NCI-H774 (cell line): ENCODE measurements around the gene FSTL5.
"Not testable (repeated sequence)": the region's sequence is repeated elsewhere in the genome, so short reads cannot be mapped to it uniquely, and the experiment has no call there.

Experiments used
- DNase-seq: peaks from one replicate; lab custom pipeline; 2025; lab: John Stamatoyannopoulos, UW

FSTL5 gene

GRCh38 chr4:162163892-162164759 is at the start of gene FSTL5:
Gene FSTL5, minus strand, starts transcription at chr4:162164000. Its CDS starts 52,604 bp downstream, at chr4:162111396.
- peak; percentile 78 for DNase-seq

- DNase-seq = no peak
These were observed 45.9 kb upstream of the FSTL5 start for GRCh38 chr4:162209706-162210105.

- not testable (repeated sequence) for DNase-seq
These were observed 39.7 kb upstream of the FSTL5 start for GRCh38 chr4:162203478-162203877.

DNA sequence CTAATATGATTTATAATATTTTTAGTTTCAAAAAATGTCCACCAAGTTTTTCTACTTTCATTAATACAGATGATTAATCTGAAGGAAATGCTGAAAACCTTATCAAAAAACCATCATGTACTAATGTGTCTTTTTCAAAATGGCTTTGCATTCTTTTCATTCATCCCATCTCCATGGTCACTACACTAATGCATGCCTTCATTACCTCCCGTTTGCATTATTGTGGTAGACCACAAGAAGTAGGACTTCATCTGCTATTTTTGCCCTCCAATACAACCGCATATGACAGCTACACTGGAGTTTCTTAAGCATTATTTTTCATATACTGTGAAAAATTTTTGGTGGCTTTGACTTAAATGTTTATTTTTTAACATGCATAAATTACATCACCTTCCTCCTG is 37.9 kb upstream of the FSTL5 start:
- no peak for DNase-seq

- DNase-seq = no peak
These were observed 6.7 kb upstream of the FSTL5 start for GRCh38 chr4:162170509-162170908.

GRCh38 chr4:162164906-162165510 is 1.2 kb upstream of the FSTL5 start:
- DNase-seq = no peak

DNA sequence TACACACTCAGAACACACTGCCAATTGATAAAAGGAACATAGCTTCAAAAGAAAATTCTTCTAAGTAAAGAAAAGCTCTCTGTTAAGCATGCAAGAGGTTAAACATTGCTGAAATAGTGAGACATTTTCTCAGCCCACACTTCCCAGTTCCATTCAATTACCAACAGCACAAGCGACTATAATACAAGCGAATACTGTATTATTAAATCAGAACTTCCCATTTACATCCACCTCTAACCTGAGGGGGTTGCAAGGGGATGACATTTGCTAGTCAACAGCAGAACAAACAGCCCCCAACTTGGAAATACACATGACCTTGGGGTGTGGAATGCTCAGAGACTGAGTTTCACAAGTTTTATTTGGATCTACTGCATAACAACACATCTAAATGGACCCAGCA is 1.1 kb downstream of the FSTL5 start:
- DNase-seq = no peak

- no peak for DNase-seq
These were observed 6.6 kb downstream of the FSTL5 start for GRCh38 chr4:162157241-162157640.

DNA sequence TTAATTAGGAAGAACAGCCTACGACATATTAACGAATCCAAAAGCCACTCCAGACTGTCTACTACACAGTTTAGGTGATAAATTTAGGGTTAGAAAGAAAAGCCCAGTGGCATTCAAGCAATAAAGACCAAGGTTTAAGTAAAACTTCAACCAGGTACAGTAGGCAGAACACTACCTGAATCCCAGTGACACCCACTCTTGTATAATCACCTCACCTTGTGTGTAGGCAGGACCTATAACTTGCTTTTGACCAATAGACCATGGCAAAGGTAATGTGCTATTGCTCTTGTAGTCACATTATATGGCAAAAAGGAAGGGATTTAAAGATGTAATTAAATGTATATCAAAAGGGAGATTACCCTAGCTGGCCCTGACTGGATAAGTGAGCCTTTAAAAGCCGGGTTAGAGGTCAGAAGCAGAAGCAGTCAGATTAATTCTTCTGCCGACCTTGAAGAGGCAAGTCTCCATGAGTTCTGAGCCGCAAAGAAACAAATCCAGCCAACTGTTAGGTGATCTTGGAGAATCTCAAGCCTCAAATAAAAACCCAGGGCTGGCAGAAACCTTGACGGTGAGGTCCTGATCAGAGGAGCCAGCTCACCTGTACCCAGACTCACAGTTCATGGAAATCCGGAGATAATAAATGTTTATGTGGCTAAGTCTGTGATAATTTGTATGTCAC is 8.8 kb downstream of the FSTL5 start:
- DNase-seq = no peak

DNA sequence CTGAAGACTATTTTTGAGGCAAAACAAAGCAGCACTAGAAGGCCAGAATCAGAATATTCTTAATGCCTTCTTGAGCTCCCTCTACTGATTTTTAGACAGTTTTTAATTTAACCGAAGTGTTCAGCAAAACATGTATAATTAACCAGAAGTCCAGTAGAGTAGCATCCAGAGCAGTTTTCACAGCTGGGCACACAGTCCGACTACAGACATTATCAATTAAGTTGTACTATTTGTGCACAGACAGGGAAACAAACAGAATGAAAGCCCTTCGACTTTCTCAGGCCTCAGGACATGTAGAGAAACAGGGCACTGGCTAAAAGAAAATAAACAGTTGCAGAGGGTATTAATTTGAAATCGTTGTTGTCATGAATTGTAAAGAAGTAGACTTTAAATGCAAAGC is 11.9 kb downstream of the FSTL5 start:
- no peak for DNase-seq

GRCh38 chr4:162151386-162151785 is 12.4 kb downstream of the FSTL5 start:
- no peak for DNase-seq

GRCh38 chr4:162149644-162150043 is 14.2 kb downstream of the FSTL5 start:
- DNase-seq = no peak

GRCh38 chr4:162140051-162140683 is 23.6 kb downstream of the FSTL5 start:
- DNase-seq = no peak

DNA sequence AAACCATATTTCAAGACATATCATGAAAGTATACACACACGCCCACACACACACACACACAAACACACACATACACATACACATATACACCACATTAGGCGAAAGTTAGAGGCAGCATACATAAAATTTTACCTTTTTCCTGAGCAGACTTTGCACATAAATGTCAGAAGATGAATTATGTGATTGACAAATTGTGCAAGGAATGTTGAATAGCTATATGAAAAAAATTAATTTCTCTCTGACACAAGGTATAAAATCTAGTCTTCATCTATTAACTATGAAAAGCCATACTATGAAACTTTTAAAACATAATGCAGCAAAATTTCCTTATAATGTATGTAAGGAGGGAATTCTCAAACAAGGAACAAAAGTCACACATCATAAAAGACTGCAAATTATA is 24.4 kb downstream of the FSTL5 start:
- no peak for DNase-seq

GRCh38 chr4:162131256-162131655 is 32.5 kb downstream of the FSTL5 start:
- no peak for DNase-seq

- no peak for DNase-seq
These were observed 37.1 kb downstream of the FSTL5 start for GRCh38 chr4:162126729-162127128.

GRCh38 chr4:162117051-162117450 is 46.7 kb downstream of the FSTL5 start:
- no peak for DNase-seq

- no peak for DNase-seq
These were observed 47.6 kb downstream of the FSTL5 start for GRCh38 chr4:162116095-162116779.

DNA sequence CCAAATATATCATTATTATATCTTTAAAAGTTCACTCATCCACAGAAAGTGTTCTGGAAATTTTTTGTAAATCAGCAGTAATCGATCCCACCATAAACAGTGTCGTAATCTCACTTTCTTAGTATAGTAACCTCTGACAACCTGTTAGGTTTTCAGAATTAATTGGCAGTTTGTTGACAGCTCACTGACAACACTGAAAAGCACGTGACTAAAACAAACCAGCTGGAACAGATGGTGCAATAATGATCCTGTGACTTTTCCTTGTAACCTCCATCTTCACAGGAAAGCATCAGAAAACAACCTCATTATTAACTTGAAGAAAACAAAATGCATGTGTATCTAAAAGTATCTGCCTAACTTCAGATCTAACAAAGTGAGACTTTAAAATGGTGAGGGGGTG is 48.5 kb downstream of the FSTL5 start:
- no peak for DNase-seq

DNA sequence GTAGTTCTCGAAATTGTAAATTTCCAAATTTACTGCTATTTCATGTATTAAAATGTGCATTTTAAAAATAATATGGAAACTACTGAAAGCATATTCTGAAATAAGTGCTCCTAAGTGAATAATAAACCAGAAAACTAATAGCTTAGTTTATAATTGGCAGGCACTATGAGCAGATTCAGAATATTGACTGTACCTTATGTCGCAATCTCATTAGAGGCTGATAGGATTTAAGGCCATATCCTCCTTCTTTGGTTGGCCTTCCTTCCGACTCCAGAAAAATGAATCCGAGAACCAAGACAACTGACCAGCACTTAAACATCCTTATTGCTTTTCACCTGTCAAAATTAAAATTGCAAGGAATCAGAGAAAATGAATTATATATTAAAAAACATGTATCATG is 52.7 kb downstream of the FSTL5 start:
- no peak for DNase-seq

GRCh38 chr4:162104459-162105124 is 59.2 kb downstream of the FSTL5 start:
- DNase-seq = no peak
